ENCODE data around the gene SLC4A3. TPM values are rescaled to one million over a fixed set of nuclear protein-coding genes. Genes with fewer than 3 reads are reported as not detected.

Gene SLC4A3
- total RNA-seq, 1 donor from 2014 or later = 2.1 TPM

GRCh38 chr2:219689676-219690628 is 62.5 kb downstream of the SLC4A3 start:
- Mint-ChIP-seq H3K9me3 (ENCODE audit: unreplicated experiment) (no peaks in the 10 kb centered on the region), H3K4me3 (ENCODE audit: unreplicated experiment) (no peak overlapping the region), H3K36me3 (ENCODE audit: low read depth, unreplicated experiment) (no peaks in the 10 kb centered on the region), H3K27ac (ENCODE audit: unreplicated experiment) (no peak overlapping the region), H3K27me3 (ENCODE audit: unreplicated experiment) (peaks cover 3% of the 10 kb centered on the region), H3K4me1 (ENCODE audit: unreplicated experiment) (peaks cover 14% of the 10 kb centered on the region)
- peak; percentile 55 for DNase-seq (ENCODE audit: low spot score)
- peak; percentile 90 for TF ChIP-seq CTCF (IDR thresholded peaks at IDR 0.05; ENCODE audit: unreplicated experiment)

GRCh38 chr2:219691571-219691970 is 64.1 kb downstream of the SLC4A3 start:
- H3K27me3 Mint-ChIP-seq (ENCODE audit: unreplicated experiment) = peaks cover 1% of the 10 kb centered on the region
- no peak for TF ChIP-seq CTCF (IDR thresholded peaks at IDR 0.05; ENCODE audit: unreplicated experiment)

More at GRCh38 chr2:219691571-219691970, 64.1 kb downstream of the SLC4A3 start:
- no peak for DNase-seq (ENCODE audit: low spot score)
- H3K4me1 Mint-ChIP-seq (ENCODE audit: unreplicated experiment) = peaks cover 4% of the 10 kb centered on the region
- no peaks in the 10 kb centered on the region for H3K36me3 Mint-ChIP-seq (ENCODE audit: low read depth, unreplicated experiment)
- H3K4me3 Mint-ChIP-seq (ENCODE audit: unreplicated experiment) = no peak overlapping the region
- H3K27ac Mint-ChIP-seq (ENCODE audit: unreplicated experiment) = no peak overlapping the region
- H3K9me3 Mint-ChIP-seq (ENCODE audit: unreplicated experiment) = no peaks in the 10 kb centered on the region

Other genes with a start within 250 kb of the SLC4A3 start
- 49.6 TPM for gene DNPEP, start 239.7 kb upstream of the SLC4A3 start, total RNA-seq (ENCODE audit: unreplicated experiment)
- 0.10 TPM for gene DES, start 209.3 kb upstream of the SLC4A3 start, total RNA-seq (ENCODE audit: unreplicated experiment)
- gene SPEG, start 192.8 kb upstream of the SLC4A3 start, total RNA-seq (ENCODE audit: unreplicated experiment) = 6.1 TPM
- gene GMPPA, start 128.7 kb upstream of the SLC4A3 start, total RNA-seq (ENCODE audit: unreplicated experiment) = 30.2 TPM
- 1.6 TPM for gene ASIC4, start 113.1 kb upstream of the SLC4A3 start, total RNA-seq (ENCODE audit: unreplicated experiment)
- 4.1 TPM for gene CHPF, start 83.8 kb upstream of the SLC4A3 start, total RNA-seq (ENCODE audit: unreplicated experiment)
- not detected for gene TMEM198, start 83.6 kb upstream of the SLC4A3 start, total RNA-seq (ENCODE audit: unreplicated experiment)
- 53.4 TPM for gene OBSL1, start 56.1 kb upstream of the SLC4A3 start, total RNA-seq (ENCODE audit: unreplicated experiment)
- gene INHA, start 55.3 kb upstream of the SLC4A3 start, total RNA-seq (ENCODE audit: unreplicated experiment) = not detected
- gene STK11IP, start 29.8 kb upstream of the SLC4A3 start, total RNA-seq (ENCODE audit: unreplicated experiment) = 23.8 TPM